A549 treated with dexamethasone at 1 μM for 4 hours (cell line): ENCODE results near the gene ENOSF1. TPM values are rescaled to one million over a fixed set of nuclear protein-coding genes. Genes with fewer than 3 reads are reported as not detected.

Experiments
- total RNA-seq: library from RNA; stranded (reverse); fragments of 200-300 nt; extraction: Qiagen RNA extraction; gene quantifications from 5 replicates; pipeline ENCODE4 v1.2.3, GENCODE V29; 2022

Gene ENOSF1
- 18.9 to 26.6 TPM (median 23.9 TPM) in 5 replicates for total RNA-seq

GRCh38 chr18:712401-713134 is at the start of gene ENOSF1:
TSS of gene ENOSF1 (minus strand) at chr18:712630. CDS start at chr18:712587, 43 bp downstream.

GRCh38 chr18:657311-658000 is 55.0 kb downstream of the ENOSF1 start, which contains the start of gene TYMS:
TSS of gene TYMS (plus strand) at chr18:657653. CDS start at chr18:657743, 90 bp downstream.

Other genes starting within 250 kb of the ENOSF1 start
- gene COLEC12, start 211.9 kb downstream of the ENOSF1 start, total RNA-seq, result 0.02 to 0.06 TPM (median 0.03 TPM) in 5 replicates
- not detected in 5 replicates for gene CETN1, start 132.2 kb downstream of the ENOSF1 start, total RNA-seq
- gene CLUL1, start 115.6 kb downstream of the ENOSF1 start, total RNA-seq, result 0.25 TPM in 1 of 5 replicates, not detected in the others
- gene TYMS, start 55.0 kb downstream of the ENOSF1 start, total RNA-seq, result 157 to 183 TPM (median 174 TPM) in 5 replicates
- 20.9 to 30.5 TPM (median 27.5 TPM) in 5 replicates for gene YES1, start 99.6 kb upstream of the ENOSF1 start, total RNA-seq
- gene ADCYAP1, start 192.2 kb upstream of the ENOSF1 start, total RNA-seq, result not detected in 5 replicates